HG03342 (cell line): ENCODE measurements around the gene PTPRK.
A peak's percentile ranks its signal among the peaks of the same experiment; 100 is the strongest.

Experiments
- ATAC-seq: cut with Tn5 transposase; IDR thresholded peaks from one replicate; pipeline ENCODE4 v1.9.1; 2021; ENCODE audit warnings: mild to moderate bottlenecking, moderate library complexity; ENCODE audit not compliant: unreplicated experiment

The PTPRK gene

DNA sequence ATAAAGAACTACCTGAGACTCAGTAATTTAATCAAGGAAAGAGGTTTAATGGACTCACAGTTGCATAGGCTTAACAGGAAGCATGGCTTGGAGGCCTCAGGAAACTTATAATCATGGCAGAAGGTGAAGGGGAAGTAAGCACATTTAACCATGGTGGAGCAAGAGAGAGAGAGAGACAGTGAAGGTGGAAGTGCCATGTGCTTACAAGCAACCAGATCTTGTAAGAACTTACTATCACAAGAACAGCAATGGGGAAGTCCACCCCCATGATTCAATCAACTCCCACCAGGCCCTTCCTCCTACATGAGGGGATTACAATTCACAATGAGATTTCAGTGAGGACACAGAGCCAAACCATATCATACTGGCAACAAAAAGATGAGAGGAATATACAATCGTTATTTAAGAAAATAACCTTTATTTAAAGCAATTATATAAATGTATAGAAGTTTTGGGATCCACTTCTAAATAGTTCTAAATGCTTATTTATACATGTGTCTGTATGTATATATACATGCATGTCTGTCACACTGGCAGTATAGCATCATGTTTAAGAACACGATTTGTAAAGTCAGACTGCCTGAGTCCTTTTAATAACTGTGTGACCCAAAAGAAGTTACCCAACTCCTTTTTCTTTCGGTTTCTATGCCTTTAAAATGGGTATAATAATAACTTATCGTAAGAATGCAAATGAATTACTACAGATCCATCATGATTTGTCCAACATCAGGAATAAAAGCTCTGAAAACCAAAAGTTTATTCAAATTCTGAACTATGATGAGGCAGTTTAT, 363.9 kb downstream of the PTPRK start:
- no peak for ATAC-seq

DNA sequence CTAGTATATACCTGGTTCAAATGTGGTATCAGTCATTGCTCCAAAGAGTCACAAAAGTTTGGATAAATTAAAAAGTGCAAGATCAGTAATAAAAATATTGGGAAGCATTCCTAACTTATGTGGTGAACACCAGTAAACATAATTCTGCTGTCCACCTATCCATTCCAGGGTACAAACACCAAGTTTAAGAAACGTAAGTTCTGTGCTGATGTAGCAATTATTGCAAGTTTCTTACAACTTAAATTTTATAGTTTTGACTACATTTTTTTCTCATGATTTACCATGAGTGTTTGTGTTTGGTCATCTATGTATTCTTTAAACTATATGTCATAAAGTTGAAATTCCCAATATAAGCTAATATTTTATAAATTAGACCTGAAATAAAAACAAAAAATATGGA, 364.6 kb downstream of the PTPRK start:
- ATAC-seq: no peak

DNA sequence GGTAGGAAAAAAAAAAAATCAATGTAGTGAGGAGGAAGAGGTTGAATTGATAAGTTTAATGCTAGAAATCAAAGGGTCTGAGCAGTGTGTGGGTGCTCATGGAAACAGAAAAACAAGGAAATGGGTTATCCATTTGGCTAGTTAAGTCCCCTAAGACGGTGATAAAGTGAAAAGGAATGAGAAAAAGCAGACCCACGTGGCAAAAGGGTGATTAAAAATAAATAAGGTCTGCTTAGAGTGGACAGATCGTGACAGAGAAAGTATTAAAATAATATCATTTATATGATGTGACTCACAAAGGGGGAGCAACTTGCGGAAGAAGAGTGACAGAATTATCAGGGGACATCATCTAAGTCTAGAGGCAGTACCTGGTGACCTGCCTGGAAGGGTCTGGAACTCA, 367.8 kb downstream of the PTPRK start:
- no peak for ATAC-seq

DNA sequence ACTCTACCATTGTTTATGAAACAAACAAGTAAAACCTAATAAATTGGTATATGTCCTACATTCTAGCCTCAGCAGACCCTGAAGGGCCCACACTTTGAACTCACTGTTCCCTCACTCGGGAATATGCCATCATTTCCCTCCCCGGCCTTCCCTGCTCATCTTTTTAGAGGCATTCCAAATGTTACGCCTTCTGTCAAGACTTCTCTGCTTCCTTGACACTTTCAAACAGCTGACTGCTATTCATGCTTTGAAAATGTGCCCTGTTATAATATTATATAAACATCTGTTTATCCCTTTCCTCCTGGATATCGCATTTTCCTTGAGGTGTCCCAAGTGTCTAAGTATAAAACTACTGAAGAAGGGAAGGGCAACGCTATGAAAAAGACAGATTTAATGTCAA, 370.0 kb downstream of the PTPRK start:
- no peak for ATAC-seq

DNA sequence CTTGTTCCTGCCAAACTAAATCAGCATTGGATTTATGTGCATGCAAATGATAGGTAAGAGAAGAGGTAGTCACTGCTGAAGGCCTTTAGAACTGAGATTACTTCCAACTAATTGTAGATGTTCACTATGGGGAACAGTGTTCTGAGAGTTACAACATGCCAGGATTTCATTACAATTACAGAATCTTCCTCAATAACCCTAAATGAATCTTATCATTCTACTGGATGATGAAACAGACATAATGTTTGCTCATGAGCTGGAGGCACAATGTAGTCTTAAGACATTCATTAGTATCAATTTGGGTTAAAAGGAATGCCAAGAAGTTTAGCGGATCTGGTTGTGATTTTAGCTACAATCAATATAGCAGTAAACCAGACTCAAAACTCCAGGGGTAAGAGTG, 370.6 kb downstream of the PTPRK start:
- ATAC-seq: no peak

DNA sequence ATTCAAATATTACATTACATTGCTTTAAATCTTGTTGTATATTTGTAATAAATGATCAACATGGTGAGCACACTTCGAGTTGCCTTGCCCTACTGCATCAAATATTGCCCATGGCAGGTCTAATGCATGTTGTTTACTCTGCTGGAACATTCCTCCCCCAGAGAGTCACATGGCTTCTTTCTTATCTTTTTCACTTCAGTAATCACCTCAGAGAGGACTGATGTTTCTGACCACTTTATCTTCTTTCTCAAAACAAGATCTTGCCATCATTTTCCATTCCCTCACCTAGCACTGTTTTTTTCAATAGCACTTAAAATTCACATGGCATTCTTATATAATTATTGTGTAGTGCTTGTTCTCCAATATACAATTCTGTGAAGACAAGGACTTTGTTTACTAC, 376.1 kb downstream of the PTPRK start:
- ATAC-seq: no peak

DNA sequence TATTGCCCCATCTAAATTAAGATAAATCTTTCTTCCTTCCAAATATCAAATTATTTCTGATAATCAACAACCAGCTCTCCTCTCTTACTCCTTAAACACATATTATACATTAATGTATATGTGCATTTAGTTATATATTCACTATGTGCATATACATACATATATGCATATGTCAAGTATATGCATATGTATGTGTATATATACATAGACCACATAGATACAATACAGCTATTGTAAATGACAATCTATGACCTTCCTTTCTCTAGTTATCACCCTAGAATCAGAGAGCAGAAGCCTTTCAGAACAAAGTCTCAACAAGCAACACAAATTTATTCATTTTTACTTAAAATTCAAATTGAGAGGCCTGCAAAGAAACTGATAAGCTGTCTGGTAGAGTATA, 378.5 kb downstream of the PTPRK start:
- ATAC-seq: no peak

DNA sequence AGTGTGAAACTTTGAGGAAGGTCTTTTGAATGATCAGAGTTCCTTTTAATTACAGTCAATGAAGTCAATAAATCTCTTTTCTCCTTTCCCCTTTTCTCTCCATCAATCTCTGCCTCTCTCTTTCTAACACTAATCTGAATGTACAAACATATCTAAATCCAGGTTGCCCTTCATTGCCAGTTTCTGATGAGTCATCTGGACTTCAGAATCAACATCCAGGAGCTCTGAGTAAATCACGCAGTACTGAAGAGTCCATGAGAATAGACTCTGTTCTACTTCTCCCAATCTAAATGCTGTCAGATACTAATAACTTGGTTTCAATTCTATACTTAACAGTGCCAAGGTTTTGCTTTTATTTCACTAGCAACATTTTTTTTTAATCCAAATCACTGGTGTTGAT, 380.9 kb downstream of the PTPRK start:
- no peak for ATAC-seq

DNA sequence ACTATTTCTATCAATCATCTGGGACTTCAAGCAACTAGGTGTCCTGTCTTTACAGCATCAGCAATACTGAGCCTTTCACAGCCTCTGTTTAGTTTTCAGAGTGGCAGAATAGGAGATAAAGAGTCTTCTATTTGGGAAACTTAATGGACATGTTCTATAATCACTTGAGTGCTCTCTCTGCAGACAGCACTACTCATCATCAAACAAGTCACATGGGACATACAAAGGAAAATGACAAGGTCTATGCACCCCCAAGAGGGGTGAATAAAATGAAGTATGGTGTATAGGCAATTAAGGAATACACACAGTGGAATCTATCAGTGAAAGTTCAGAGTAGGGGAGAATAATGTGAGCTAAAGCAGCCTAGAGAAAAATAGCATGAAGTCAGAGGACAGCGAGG, 381.7 kb downstream of the PTPRK start:
- no peak for ATAC-seq

DNA sequence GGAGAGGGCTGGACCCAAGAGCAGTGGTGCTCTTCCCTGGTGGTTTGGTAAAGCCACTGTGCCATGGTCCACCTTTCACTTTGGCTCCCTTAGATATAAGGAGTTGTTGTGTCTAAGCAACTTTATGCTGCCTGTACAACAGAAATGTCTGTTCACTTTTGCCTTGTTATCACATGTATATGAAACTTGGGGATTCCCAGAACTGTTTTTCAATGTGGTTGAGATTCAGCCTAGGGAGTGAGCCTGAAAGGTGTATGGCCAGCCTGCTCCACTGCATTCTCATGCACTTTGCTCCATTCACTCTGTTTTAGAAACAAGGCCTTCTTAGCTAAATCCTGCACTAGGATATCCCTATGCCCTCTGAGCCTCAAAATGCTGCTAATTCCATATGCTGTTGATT, 385.1 kb downstream of the PTPRK start:
- ATAC-seq: no peak

DNA sequence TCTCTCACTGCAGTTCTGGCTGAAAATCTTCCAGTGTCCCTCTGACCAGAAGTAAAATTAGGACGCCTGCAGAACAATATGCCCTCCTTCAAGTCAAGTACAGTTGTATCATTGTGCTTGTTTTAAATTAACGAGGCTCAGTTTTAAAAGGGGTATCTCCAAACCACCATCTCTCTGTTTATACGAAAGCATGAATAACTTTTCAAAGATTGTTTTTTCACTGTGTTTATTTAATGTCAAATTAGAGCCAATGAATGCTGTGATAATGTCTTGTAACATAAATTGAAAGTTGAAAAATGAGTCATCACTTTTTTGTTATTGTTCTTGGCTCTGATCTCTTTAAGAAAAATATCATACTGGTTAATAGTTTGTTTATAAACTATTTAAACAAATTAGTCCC, 388.8 kb downstream of the PTPRK start:
- ATAC-seq: no peak

DNA sequence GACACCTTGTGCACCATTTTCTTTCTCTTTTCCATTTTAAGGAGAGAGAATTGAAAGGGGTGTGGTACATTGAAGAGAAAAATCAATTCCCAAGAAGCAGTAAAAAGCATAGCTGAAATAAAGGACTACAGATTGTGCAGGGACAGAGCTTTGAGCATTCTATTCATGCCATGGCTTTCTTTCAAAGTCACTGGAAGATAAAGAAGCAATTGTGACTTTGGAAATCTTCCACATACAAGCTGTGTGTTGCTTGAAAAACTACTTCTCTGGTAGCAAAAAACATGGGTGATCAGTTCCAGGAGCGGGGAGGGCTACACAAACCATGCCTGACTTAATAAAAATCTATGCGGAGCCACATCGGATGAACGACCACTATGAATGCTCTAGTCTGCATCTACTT, 389.4 kb downstream of the PTPRK start:
- no peak for ATAC-seq

DNA sequence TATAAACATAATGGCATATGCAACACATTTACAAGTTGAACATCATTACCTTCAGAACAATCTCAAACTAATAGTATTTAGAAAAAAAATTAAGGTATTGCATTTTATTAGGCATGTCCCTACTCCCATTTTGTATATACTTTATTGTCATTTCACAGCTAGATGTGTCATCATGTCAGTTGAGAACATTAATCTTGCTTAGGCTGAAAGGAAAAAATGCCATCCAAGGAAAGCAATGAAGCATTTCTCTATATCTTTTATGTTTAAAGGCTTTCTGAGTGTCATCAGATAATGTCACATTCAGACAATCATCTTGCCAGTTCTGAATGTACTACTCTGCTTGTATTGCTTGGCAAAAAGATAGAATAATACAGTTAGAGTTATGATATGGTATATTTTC, 390.7 kb downstream of the PTPRK start:
- ATAC-seq: no peak

DNA sequence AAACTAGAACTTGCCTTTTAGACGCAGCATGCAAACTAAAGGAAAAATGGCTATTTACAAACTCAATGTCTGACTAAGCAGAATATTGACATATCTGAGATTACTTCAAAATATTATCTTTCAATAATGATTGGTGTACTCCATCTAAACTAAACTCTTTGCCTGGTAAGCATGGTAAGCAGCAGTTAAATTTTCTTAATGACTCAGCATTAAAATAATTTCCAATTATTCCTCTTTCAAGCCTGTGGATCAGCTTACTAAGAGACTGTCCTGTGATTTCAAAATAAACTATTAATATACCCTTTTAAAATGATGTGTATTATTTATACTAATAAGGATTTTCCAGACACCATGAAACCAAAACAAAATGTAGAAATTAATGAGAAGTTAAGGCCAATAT, 392.7 kb downstream of the PTPRK start:
- ATAC-seq: no peak

DNA sequence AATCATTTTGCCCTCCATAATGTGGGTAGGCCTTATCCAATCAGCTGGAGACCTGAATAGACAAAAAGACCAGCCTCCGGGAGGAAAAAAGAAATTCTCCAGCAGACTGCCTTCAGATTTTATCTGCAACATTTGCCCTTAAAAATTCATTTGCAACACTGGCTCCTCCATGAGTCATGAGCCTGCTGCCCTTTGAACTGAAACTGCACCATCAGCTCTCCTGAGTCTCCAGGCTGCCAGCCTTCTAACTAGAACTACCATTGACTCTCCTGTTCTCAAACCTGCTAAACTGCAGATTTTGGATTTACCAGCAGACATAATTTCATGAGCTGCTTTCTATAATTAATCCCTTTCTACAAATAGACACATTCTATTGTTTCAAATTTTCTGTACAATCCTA, 395.7 kb downstream of the PTPRK start:
- ATAC-seq: no peak

DNA sequence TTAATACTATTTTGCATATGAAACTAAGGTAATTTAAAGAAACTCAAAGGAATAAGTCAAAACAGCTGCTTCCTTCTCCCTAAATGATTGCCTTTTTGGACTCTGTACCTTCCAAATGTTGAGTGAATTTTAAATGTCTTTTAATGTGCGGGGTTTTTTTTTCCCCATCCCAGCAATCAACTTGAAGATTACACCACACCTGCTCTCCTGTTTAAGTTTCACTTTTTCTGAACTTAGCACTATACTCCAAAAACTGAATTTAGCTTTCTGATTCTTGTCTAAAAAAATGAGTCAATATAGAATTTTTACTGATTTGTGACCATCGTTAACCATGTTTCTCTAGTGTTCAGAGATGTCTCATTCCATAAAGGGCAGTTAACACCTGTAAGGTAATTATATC, 398.8 kb downstream of the PTPRK start:
- no peak for ATAC-seq

DNA sequence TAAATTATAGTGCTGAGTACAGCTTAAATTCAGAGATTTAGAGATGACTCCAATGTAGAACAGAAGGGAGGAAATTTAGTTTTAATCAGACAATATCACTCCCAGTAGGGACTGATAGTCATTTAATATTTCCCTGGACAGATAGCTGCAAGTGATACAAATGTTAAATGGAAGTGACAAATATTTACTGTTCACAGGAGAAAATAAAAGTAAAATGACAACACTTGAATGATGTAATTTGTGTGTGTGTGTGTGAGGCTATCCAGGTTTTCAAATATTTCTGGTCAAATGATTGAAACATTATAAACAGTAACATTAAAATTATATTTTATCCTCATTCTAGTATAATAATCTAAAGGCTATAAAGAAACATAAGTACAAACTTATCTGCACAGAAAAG, 399.2 kb downstream of the PTPRK start:
- ATAC-seq: no peak

DNA sequence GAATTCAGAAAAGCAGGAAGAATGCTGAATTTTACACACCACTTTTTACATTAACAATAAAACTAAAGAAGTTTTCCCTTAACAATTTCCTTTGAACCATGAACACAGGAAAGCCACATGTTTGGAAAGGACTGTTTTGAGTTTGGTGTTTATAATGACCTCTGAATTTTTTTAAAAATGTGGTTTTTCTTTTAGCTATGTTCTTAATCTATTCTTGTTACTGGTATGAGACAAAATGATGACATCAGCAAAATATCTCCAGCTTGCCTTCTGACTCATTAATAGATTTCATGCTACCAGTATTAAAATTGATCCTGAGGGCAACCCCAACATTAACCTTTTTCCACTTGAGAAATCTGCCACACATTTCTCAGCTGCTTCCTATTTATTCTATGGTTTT, 402.0 kb downstream of the PTPRK start:
- ATAC-seq: no peak

DNA sequence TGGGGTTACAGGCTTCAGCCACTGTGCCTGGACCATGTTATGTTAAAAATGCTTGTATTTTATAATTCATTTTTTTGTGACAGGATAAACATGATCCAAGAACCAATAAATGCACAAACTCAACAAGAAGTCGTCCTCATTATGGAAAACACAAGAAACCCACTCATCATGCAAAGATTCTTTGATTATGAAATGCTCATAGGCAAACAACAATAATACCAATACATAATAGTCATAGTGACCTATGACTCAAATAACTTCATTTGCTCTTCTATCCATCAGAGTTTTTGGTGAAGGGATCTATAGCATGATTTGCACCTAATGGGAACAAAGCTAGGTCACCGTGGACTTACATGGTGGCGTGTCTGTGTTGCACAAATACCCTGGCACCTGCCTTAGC, 402.5 kb downstream of the PTPRK start:
- ATAC-seq: no peak

DNA sequence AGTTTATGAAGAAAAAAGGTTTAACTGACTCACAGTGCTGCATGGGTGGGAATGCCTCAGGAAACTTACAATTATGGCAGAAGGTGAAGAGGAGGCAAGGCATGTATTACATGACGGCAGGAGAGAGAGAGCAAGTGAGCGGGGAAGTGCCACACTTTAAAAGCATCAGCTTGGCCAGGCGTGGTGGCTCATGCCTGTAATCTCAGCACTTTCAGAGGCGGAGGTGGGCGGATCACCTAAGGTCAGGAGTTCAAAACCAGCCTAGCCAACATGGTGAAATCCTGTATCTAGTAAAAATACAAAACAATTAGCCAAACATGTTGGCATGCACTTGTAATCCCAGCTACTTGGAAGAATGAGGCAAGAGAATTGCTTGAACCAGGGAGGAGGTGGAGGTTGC, 406.2 kb downstream of the PTPRK start:
- no peak for ATAC-seq

DNA sequence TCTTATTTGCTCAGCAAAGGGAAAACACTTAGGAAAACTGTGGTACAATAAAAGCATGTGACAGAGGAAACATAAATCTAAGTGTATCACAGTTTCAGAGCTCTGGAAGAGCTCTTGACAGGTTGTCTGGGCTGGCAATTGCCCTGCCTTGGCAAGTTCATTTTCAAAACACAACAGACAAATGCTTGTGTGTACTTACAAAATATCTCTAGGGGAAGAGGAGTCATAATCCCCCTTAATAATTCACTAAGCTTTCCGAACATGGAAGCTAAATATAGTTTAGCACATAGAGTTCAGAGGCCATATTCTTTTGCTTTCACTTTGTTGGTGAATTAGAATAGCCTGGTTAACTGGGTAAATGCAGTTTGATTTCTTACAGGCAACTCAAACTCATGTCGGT, 407.9 kb downstream of the PTPRK start:
- peak; percentile 76 for ATAC-seq

DNA sequence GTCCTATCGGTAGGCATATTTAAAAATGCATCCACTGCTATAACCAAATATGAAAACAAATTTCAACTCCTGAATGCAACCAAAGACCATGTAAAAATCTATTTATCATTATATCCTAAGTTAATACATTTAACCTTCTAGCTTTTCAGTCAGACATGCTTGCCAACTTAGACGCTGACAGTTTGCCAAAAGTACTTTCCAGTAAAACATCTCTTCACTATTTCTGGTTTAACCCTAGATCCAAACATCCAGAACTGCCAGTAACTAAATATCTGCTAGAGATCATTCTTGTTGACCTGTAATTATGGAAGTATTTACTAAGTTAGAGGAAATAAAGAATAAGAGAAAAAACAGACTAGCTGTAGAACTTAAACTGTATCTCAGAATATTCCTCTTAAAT, 409.3 kb downstream of the PTPRK start:
- no peak for ATAC-seq

DNA sequence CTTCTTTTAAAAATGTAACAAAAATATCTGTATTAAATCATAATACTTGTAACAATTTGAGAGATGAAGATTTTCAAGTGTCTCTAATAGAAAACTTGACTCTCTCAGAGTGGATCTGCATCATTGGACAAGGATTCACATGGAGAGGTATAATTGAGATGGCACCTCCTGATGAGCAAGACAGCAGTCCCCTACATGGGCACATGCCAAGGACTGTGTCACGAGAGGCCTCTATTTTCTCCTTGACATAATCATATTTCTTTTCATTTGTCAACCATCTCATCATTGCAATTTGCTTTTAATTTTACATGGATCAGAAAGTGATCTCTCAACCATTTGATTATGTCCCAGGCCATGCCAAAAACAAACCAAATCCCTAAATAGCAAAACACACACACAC, 412.7 kb downstream of the PTPRK start:
- ATAC-seq: no peak
